ENCODE measurements around the gene CEMIP2. TPM values are rescaled to one million over a fixed set of nuclear protein-coding genes. Genes with fewer than 3 reads are reported as not detected.
A peak's percentile ranks its signal among the peaks of the same experiment; 100 is the strongest.

Gene CEMIP2
- total and polyA plus RNA-seq, 10 of the 15 experiments (the other 5 are each of a cell fraction or from before 2014, with no cell fraction given): 0.50 to 19.2 (median 1.2) TPM

DNA sequence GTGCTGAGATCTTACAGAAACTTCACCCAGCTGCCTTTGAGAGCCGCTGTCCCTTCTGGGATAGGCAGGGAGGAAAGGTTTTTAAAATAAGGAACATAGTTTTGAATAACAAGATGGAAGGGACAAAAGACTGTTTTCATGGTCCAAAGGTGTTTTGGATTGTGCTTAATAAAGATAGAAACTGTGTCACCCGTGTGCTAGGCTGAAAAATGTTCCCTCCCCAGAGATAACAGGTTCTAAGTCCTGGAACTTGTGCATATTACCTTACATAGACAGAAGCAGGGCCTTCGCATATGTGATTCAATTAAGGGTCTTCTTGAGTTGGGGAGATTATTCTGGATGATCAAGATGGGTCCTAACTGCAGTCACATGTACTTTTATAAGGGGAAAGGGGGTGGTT is 1.9 kb upstream of the CEMIP2 start (continued):
- no peak for TF ChIP-seq RELA (IDR thresholded peaks at IDR 0.05; ENCODE audit: borderline replicate concordance, partially characterized antibody)
- no peak for TF ChIP-seq BCLAF1 (IDR thresholded peaks at IDR 0.05)
- no peak for TF ChIP-seq FOXK2 (IDR thresholded peaks at IDR 0.05)
- no peak for TF ChIP-seq FOXM1 (IDR thresholded peaks at IDR 0.05; ENCODE audit: low read depth, low read length)
- TF ChIP-seq SIX5 (IDR thresholded peaks at IDR 0.05; ENCODE audit: low read depth, low read length, severe bottlenecking): no peak

DNA sequence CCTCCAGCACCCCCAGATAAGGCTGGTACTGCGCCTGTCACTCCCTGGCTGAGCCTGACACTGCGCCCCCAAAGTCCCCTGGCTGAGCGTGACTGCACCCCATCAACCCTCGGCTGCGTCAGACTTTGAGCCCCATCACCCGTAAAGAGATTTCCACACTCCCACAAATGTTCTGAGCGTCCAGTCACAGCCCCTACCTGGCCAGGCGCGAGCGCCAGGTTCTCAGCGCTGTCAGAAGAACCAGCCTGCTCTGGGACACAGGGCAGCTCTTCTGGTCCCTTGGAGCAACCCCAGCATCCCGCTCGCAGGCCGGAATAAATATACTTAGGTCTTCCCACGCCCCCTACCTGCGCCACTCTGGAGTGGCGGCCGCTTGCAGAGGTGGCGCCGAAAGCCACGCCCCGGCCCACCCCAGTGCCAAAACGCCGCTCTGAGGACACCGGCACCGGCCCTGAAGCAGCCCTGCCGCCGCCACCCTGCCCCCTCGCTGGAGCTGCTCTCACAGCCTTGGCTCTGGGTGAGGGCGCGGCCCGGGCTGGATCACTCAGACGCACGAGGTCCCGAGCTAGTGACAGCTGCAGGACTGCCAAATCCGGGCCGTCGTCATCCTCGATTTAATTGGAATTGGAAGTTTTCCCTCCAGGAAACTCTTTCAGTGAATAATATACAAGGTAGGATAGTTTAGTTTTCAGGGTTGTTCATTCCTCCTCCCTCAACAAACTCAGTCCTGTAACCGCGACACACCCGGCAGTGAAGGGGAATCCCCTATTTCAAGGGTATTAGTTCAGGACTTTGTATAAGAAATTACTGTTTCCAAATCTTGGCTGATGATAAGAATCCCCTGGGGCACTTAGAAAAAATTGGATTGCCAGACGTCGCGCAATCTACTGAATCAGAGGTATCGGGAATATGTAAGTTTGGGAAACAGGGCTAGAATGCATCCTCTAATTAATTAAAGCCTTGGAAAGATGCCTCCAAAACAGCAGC is 1.2 kb upstream of the CEMIP2 start:
- peak; percentile 23 for FAIRE-seq
- H3K4me1 ChIP-seq (ENCODE audit: control insufficient read depth, insufficient read depth, low read length): peaks cover 14% of the 10 kb centered on the region
- no peak overlapping the region for H3K27ac ChIP-seq (ENCODE audit: control insufficient read depth, insufficient read depth)
- H2AFZ ChIP-seq (ENCODE audit: control insufficient read depth, low read depth, low read length): peak overlapping the region; percentile 31
- CTCF ChIA-PET: interaction anchor here (0.7 to 4.3 kb wide), 12 partner anchors 8 to 484 kb away, joined by 3 to 31 read pairs (median 6); no protein-coding TSS in a partner anchor
- intact Hi-C loops (cut with micrococcal nuclease; ENCODE audit: unreplicated experiment) (loop anchor here (1.0 to 5.0 kb wide), 6 partner anchors 53 to 485 kb away; no protein-coding TSS in a partner anchor), in situ Hi-C loops (cut with MboI) (loop anchor here (5.0 to 10.0 kb wide), 2 partner anchors 167 to 485 kb away; no protein-coding TSS in a partner anchor)
- peak overlapping the region; percentile 82 for H3K4me2 ChIP-seq (ENCODE audit: control insufficient read depth, insufficient read depth)
- DNase-seq (ENCODE audit: low read depth, low spot score): no peak
- ATAC-seq: peak; percentile 58
- H3K9me3 ChIP-seq (replicated peaks; ENCODE audit: control insufficient read depth, insufficient read depth, low read length): no peaks in the 10 kb centered on the region
- RAD21 ChIA-PET (ENCODE audit: unreplicated experiment): interaction anchor here (1.0 to 2.2 kb wide), 5 partner anchors 12 to 165 kb away, joined by 3 to 8 read pairs (median 3); no protein-coding TSS in a partner anchor
- H3K79me2 ChIP-seq (ENCODE audit: control insufficient read depth, insufficient read depth, low read length): no peaks in the 10 kb centered on the region
- peaks cover 0 to 18% of the 10 kb centered on the region in 2 experiments; a peak in 2 of 4 replicates for H3K27me3 ChIP-seq (replicated peaks in 1 of 2; ENCODE audit: control insufficient read depth in 2 of 2, insufficient read depth in 2 of 2, low read length in 1 of 2)
- peak overlapping the region; percentile 69 for H3K4me3 ChIP-seq
- peaks cover 3% of the 10 kb centered on the region for H4K20me1 ChIP-seq (ENCODE audit: control insufficient read depth, insufficient read depth)
- 3% methylated on average over 46 of the region's 46 CpGs for WGBS (ENCODE audit: insufficient coverage, insufficient replicate concordance, low lambda C conversion rate, missing lambda C conversion rate)
- POLR2A ChIA-PET: interaction anchor here (1.4 kb wide), 1 partner anchor 485 kb away, joined by 3 read pairs; no protein-coding TSS in a partner anchor
- peak overlapping the region; percentile 21; the same call in 1 of the 2 replicates for H3K9ac ChIP-seq (ENCODE audit: control insufficient read depth, insufficient read depth, low read length)
- SMC1A ChIA-PET (ENCODE audit: uncharacterized antibody, unreplicated experiment): interaction anchor here (0.5 to 1.8 kb wide), 6 partner anchors 9 to 164 kb away, joined by 3 to 8 read pairs (median 4); no protein-coding TSS in a partner anchor
- no peaks in the 10 kb centered on the region for H3K36me3 ChIP-seq (ENCODE audit: control insufficient read depth in 2 of 2, insufficient read depth in 2 of 2, low read length in 1 of 2)
- no TSS peak for BruUV-seq (replicated peaks)
- TF ChIP-seq ZBTB40 (IDR thresholded peaks at IDR 0.05; ENCODE audit: borderline replicate concordance) (no peak), LARP7 (IDR thresholded peaks at IDR 0.05) (0 out of 2 replicates have a peak, but pooled peaks have one; percentile 6), SUZ12 (IDR thresholded peaks at IDR 0.05; ENCODE audit: unreplicated experiment) (peak; percentile 45), SREBF1 (IDR thresholded peaks at IDR 0.05; ENCODE audit: low read length) (no peak)
- TF ChIP-seq, protein P1, sequence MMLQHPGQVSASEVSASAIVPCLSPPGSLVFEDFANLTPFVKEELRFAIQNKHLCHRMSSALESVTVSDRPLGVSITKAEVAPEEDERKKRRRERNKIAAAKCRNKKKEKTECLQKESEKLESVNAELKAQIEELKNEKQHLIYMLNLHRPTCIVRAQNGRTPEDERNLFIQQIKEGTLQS (IDR thresholded peaks at IDR 0.05; ENCODE audit: borderline replicate concordance, extremely low read depth, low read depth, low read length): no peak
- TF ChIP-seq, protein P2, sequence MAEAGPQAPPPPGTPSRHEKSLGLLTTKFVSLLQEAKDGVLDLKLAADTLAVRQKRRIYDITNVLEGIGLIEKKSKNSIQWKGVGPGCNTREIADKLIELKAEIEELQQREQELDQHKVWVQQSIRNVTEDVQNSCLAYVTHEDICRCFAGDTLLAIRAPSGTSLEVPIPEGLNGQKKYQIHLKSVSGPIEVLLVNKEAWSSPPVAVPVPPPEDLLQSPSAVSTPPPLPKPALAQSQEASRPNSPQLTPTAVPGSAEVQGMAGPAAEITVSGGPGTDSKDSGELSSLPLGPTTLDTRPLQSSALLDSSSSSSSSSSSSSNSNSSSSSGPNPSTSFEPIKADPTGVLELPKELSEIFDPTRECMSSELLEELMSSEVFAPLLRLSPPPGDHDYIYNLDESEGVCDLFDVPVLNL (IDR thresholded peaks at IDR 0.05; ENCODE audit: low read depth, low read length): no peak

All from GM12878 (cell line).